Keratinocyte (primary cell): ENCODE results near the gene ENKD1. TPM values are rescaled to one million over a fixed set of nuclear protein-coding genes. Genes with fewer than 3 reads are reported as not detected.

Experiments
- DNase-seq: peaks from one replicate; pipeline ENCODE4 v3.0.0-alpha.2; 2011; ENCODE audit warnings: low read depth, missing footprints, low spot score
- FAIRE-seq: peaks from 2 replicates; lab custom pipeline; 2011; peaks lifted over from hg19 to GRCh38; lab: Jason Lieb, UNC
- H2AFZ ChIP-seq: 2 replicates; pipeline ENCODE4 v1.6.0; 2012; ENCODE audit warnings: low read length, control low read depth, inconsistent platforms; ENCODE audit not compliant: control insufficient read depth
- H3K27ac ChIP-seq: 2 replicates; pipeline ENCODE4 v1.5.1; 2011; ENCODE audit warnings: low read length; ENCODE audit not compliant: control insufficient read depth, insufficient read depth
- H3K27me3 ChIP-seq: 3 replicates; pipeline ENCODE4 v1.6.0; 2011; ENCODE audit warnings: low read length; ENCODE audit not compliant: control insufficient read depth, insufficient read depth; ENCODE audit errors: extremely low read depth
- H3K36me3 ChIP-seq, 2 experiments: 2 replicates in 1 of 2; 3 replicates in 1 of 2; pipeline ENCODE4 v1.5.1; 2011; ENCODE audit warnings: low read length in 2 of 2, mild to moderate bottlenecking in 1 of 2; ENCODE audit not compliant: control insufficient read depth in 2 of 2, insufficient read depth in 2 of 2; ENCODE audit errors: extremely low read depth in 1 of 2
- H3K4me1 ChIP-seq: 3 replicates; pipeline ENCODE4 v1.5.1; 2011; ENCODE audit warnings: low read length; ENCODE audit not compliant: control insufficient read depth, insufficient read depth; ENCODE audit errors: extremely low read depth
- H3K4me2 ChIP-seq: 3 replicates; pipeline ENCODE4 v1.6.0; 2011; ENCODE audit warnings: low read depth, low read length; ENCODE audit not compliant: control insufficient read depth, insufficient read depth; ENCODE audit errors: extremely low read depth
- H3K4me3 ChIP-seq, 3 experiments: fragments of 200-600 bp in 1 of 3; sonication (generic) in 1 of 3; 2 replicates in 2 of 3; 3 replicates in 1 of 3; pipeline ENCODE4 v1.5.1; 2011 to 2016; ENCODE audit warnings: low read length in 3 of 3, mild to moderate bottlenecking in 3 of 3, control low read depth in 2 of 3, inconsistent platforms in 1 of 3, low read depth in 1 of 3, mixed read lengths in 1 of 3, mixed run types in 1 of 3, moderate library complexity in 1 of 3; ENCODE audit not compliant: control insufficient read depth in 2 of 3, insufficient read depth in 2 of 3; ENCODE audit errors: extremely low read depth in 1 of 3
- H3K79me2 ChIP-seq: 2 replicates; pipeline ENCODE4 v1.6.0; 2012; ENCODE audit warnings: low read length; ENCODE audit not compliant: control insufficient read depth, insufficient read depth
- H3K9ac ChIP-seq: 3 replicates; pipeline ENCODE4 v1.6.0; 2011; ENCODE audit warnings: low read length; ENCODE audit not compliant: control insufficient read depth, insufficient read depth; ENCODE audit errors: extremely low read depth
- H3K9me1 ChIP-seq: 3 replicates; pipeline ENCODE4 v1.6.0; 2011; ENCODE audit warnings: low read length; ENCODE audit not compliant: control insufficient read depth, insufficient read depth; ENCODE audit errors: extremely low read depth
- H3K9me3 ChIP-seq: 2 replicates; pipeline ENCODE4 v1.5.1; 2012; ENCODE audit warnings: low read depth, low read length; ENCODE audit not compliant: control insufficient read depth
- H4K20me1 ChIP-seq: 3 replicates; pipeline ENCODE4 v1.6.0; 2011; ENCODE audit warnings: low read length; ENCODE audit not compliant: control insufficient read depth, insufficient read depth; ENCODE audit errors: extremely low read depth
- CTCF ChIP-seq, 3 experiments: IDR thresholded peaks in 1 of 3; conservative IDR thresholded peaks in 1 of 3; optimal IDR thresholded peaks in 1 of 3; 2 replicates in 2 of 3; 3 replicates in 1 of 3; pipeline versions ENCODE3 to v1.5.1; 2011; ENCODE audit warnings: low read length in 3 of 3, mild to moderate bottlenecking in 3 of 3, moderate library complexity in 2 of 3, control low read depth in 1 of 3, inconsistent platforms in 1 of 3; ENCODE audit not compliant: insufficient read depth in 2 of 3; ENCODE audit errors: extremely low read depth in 1 of 3
- EZH2 ChIP-seq: IDR thresholded peaks from one replicate; pipeline ENCODE4 v1.6.1; 2012; ENCODE audit warnings: inconsistent platforms, mild to moderate bottlenecking, low read length, moderate library complexity
- dilution Hi-C: fragments of 300-500 bp; cut with MboI; formaldehyde crosslinking; loops from one replicate; pipeline ENCODE4 v1.7.0; 2020; ENCODE audit warnings: low sequenced_read_pairs; ENCODE audit not compliant: extremely low pct_ligation_motif_present
- polyA plus RNA-seq, 5 experiments: library from polyadenylated mRNA; depleted of rRNA in 3 of 5; stranded (reverse) in 3 of 5; stranded (forward) in 1 of 5; unstranded in 1 of 5; fragments of >200 nt; gene quantifications; 1 replicate in 1 of 5; 2 replicates in 3 of 5; 3 replicates in 1 of 5; pipeline versions ENCODE4 v1.2.1 to v1.2.3, GENCODE V29; 2011 to 2012; ENCODE audit warnings: missing spikeins in 2 of 5, low read depth in 1 of 5, low replicate concordance in 1 of 5

The ENKD1 gene
- polyA plus RNA-seq, 1 donor (not counting 4 experiments of a cell fraction or from before 2014, with no cell fraction given): 4.4 TPM

- dilution Hi-C loops: no loop called here
- TF ChIP-seq EZH2 (no peak), CTCF (optimal IDR thresholded peaks at IDR 0.05 in 1 of 3, IDR thresholded peaks at IDR 0.05 in 1 of 3, conservative IDR thresholded peaks at IDR 0.05 in 1 of 3; ENCODE audit: extremely low read depth in 1 of 3, insufficient read depth in 2 of 3, low read length in 3 of 3) (no peak)
- Histone ChIP-seq H3K36me3 (peaks cover 0 to 4% of the 10 kb centered on the region in 2 experiments), H3K9me3 (no peaks in the 10 kb centered on the region), H3K4me1 (peaks cover 9% of the 10 kb centered on the region), H3K27ac (no peak overlapping the region), H3K27me3 (no peaks in the 10 kb centered on the region), H2AFZ (no peak overlapping the region), H3K9me1 (peaks cover 5% of the 10 kb centered on the region), H3K4me3 (no peak overlapping the region), H3K9ac (no peak overlapping the region), H4K20me1 (peaks cover 3% of the 10 kb centered on the region), H3K79me2 (peaks cover 68% of the 10 kb centered on the region), H3K4me2 (no peak overlapping the region)
- FAIRE-seq (no peak), DNase-seq (no peak)
Observed at GRCh38 chr16:67708368-67708771, 41.8 kb upstream of the ENKD1 start.

- no peaks in the 10 kb centered on the region for H3K27me3 ChIP-seq
- peaks cover 5% of the 10 kb centered on the region for H3K9me1 ChIP-seq
- H3K4me1 ChIP-seq: peaks cover 9% of the 10 kb centered on the region
- H3K79me2 ChIP-seq: peaks cover 64% of the 10 kb centered on the region
- no peak overlapping the region for H3K9ac ChIP-seq
- no peak overlapping the region for H3K27ac ChIP-seq
- DNase-seq (no peak), FAIRE-seq (no peak)
- H3K36me3 ChIP-seq: peaks cover 0 to 4% of the 10 kb centered on the region in 2 experiments
- no peak overlapping the region for H3K4me2 ChIP-seq
- H3K9me3 ChIP-seq: no peaks in the 10 kb centered on the region
- dilution Hi-C loops: no loop called here
- H2AFZ ChIP-seq: no peak overlapping the region
- no peak overlapping the region for H3K4me3 ChIP-seq
- peaks cover 3% of the 10 kb centered on the region for H4K20me1 ChIP-seq
- TF ChIP-seq EZH2 (no peak), CTCF (optimal IDR thresholded peaks at IDR 0.05 in 1 of 3, IDR thresholded peaks at IDR 0.05 in 1 of 3, conservative IDR thresholded peaks at IDR 0.05 in 1 of 3; ENCODE audit: extremely low read depth in 1 of 3, insufficient read depth in 2 of 3, low read length in 3 of 3) (no peak)
Observed at GRCh38 chr16:67707790-67708189, 41.2 kb upstream of the ENKD1 start.
